DND-41 (cell line): Measurements from ENCODE around the gene CREBZF.

Experiments
- ATAC-seq: fragments of 200-7000 bp; cut with Tn5 transposase; 3 replicates; pipeline ENCODE4 v1.9.1; 2021; ENCODE audit warnings: low read depth; ENCODE audit not compliant: insufficient read depth
- DNase-seq: peaks from one replicate; pipeline ENCODE4 v3.0.0-alpha.2; 2020
- H2AFZ ChIP-seq: 2 replicates; pipeline ENCODE4 v1.6.0; 2012; ENCODE audit warnings: low read depth, low read length
- H3K27ac ChIP-seq: 2 replicates; pipeline ENCODE4 v1.5.1; 2012; ENCODE audit warnings: low read length, inconsistent platforms
- H3K27me3 ChIP-seq: fragments of 200-600 bp; sonication (generic); 2 replicates; pipeline ENCODE4 v1.6.0; 2012; ENCODE audit warnings: low read length, mild to moderate bottlenecking, inconsistent platforms; ENCODE audit not compliant: insufficient read depth, poor library complexity
- H3K36me3 ChIP-seq: 2 replicates; pipeline ENCODE4 v1.5.1; 2012; ENCODE audit warnings: low read length, inconsistent platforms; ENCODE audit not compliant: insufficient read depth
- H3K4me1 ChIP-seq: 2 replicates; pipeline ENCODE4 v1.5.1; 2012; ENCODE audit warnings: mild to moderate bottlenecking, low read length; ENCODE audit not compliant: insufficient read depth
- H3K4me2 ChIP-seq: 2 replicates; pipeline ENCODE4 v1.6.0; 2012; ENCODE audit warnings: mild to moderate bottlenecking, moderate library complexity, low read length, inconsistent platforms; ENCODE audit not compliant: insufficient read depth
- H3K4me3 ChIP-seq, 2 experiments: fragments of 200-600 bp in 1 of 2; shearing (Covaris generic) in 1 of 2; 2 replicates each; pipeline ENCODE4 v1.5.1; 2012 to 2016; ENCODE audit warnings: inconsistent platforms in 2 of 2, low read length in 2 of 2, mild to moderate bottlenecking in 2 of 2, low read depth in 1 of 2, moderate library complexity in 1 of 2
- H3K79me2 ChIP-seq: 2 replicates; pipeline ENCODE4 v1.6.0; 2012; ENCODE audit warnings: low read length, inconsistent platforms; ENCODE audit not compliant: insufficient read depth
- H3K9ac ChIP-seq: 2 replicates; pipeline ENCODE4 v1.6.0; 2012; ENCODE audit warnings: low read depth, mild to moderate bottlenecking, inconsistent platforms, low read length, moderate library complexity
- H3K9me3 ChIP-seq: 2 replicates; pipeline ENCODE4 v1.5.1; 2012; ENCODE audit warnings: low read length, moderate library complexity, mild to moderate bottlenecking, inconsistent platforms; ENCODE audit not compliant: insufficient read depth, severe bottlenecking
- H4K20me1 ChIP-seq: 2 replicates; pipeline ENCODE4 v1.6.0; 2012; ENCODE audit warnings: low read length; ENCODE audit not compliant: insufficient read depth
- CTCF ChIP-seq: IDR thresholded peaks from 2 replicates; pipeline ENCODE4 v1.5.1; 2012; ENCODE audit warnings: borderline replicate concordance, low read length, moderate library complexity, mild to moderate bottlenecking; ENCODE audit not compliant: poor library complexity, severe bottlenecking; ENCODE audit errors: extremely low read depth
- EZH2 ChIP-seq: IDR thresholded peaks from 3 replicates; pipeline ENCODE4 v1.6.1; 2012; ENCODE audit warnings: borderline replicate concordance, low read depth, mild to moderate bottlenecking, moderate library complexity, low read length, inconsistent platforms; ENCODE audit not compliant: severe bottlenecking

The CREBZF gene

GRCh38 chr11:85647078-85647477 lies 17.9 kb downstream of the CREBZF start:
- no peak for ATAC-seq

GRCh38 chr11:85643191-85643614 lies 21.7 kb downstream of the CREBZF start:
- no peak for ATAC-seq
- no peaks in the 10 kb centered on the region for H3K36me3 ChIP-seq
- DNase-seq: no peak

More at GRCh38 chr11:85647078-85647477, 17.9 kb downstream of the CREBZF start:
- H3K9ac ChIP-seq: peak overlapping the region; percentile 58
- no peaks in the 10 kb centered on the region for H3K9me3 ChIP-seq
- H3K79me2 ChIP-seq: peaks cover 33% of the 10 kb centered on the region
- H3K27me3 ChIP-seq: no peaks in the 10 kb centered on the region
- H3K27ac ChIP-seq: peak overlapping the region; percentile 80
- H3K4me3 ChIP-seq: peak overlapping the region; percentile 72 to 83; a peak in 3 of 4 replicates
- peak overlapping the region; percentile 85 for H2AFZ ChIP-seq
- TF ChIP-seq CTCF: no peak
- no peak for TF ChIP-seq EZH2
- no peaks in the 10 kb centered on the region; the same call in 1 of the 2 replicates for H4K20me1 ChIP-seq
- peaks cover 30% of the 10 kb centered on the region for H3K4me1 ChIP-seq
- peak overlapping the region; percentile 65 for H3K4me2 ChIP-seq
- no peak for DNase-seq
- H3K36me3 ChIP-seq: peaks cover 8% of the 10 kb centered on the region; the same call in 1 of the 2 replicates

GRCh38 chr11:85634747-85635146 lies 30.2 kb downstream of the CREBZF start:
- peaks cover 15% of the 10 kb centered on the region for H3K4me1 ChIP-seq
- no peaks in the 10 kb centered on the region for H3K27me3 ChIP-seq
- no peak overlapping the region for H2AFZ ChIP-seq
- peaks cover 40% of the 10 kb centered on the region for H3K36me3 ChIP-seq
- DNase-seq: no peak
- H3K4me3 ChIP-seq: no peak overlapping the region
- H3K79me2 ChIP-seq: peaks cover 32% of the 10 kb centered on the region
- no peaks in the 10 kb centered on the region for H3K9me3 ChIP-seq
- TF ChIP-seq CTCF (no peak), EZH2 (no peak)
- no peaks in the 10 kb centered on the region; the same call in 1 of the 2 replicates for H4K20me1 ChIP-seq
- no peak overlapping the region for H3K9ac ChIP-seq
- no peak overlapping the region for H3K4me2 ChIP-seq
- H3K27ac ChIP-seq: no peak overlapping the region
- no peak for ATAC-seq

More at GRCh38 chr11:85643191-85643614, 21.7 kb downstream of the CREBZF start:
- H3K27me3 ChIP-seq: no peaks in the 10 kb centered on the region
- H3K27ac ChIP-seq: no peak overlapping the region
- H4K20me1 ChIP-seq: no peaks in the 10 kb centered on the region
- H3K4me2 ChIP-seq: no peak overlapping the region
- H3K4me1 ChIP-seq: peaks cover 8% of the 10 kb centered on the region
- no peak overlapping the region for H3K4me3 ChIP-seq
- no peaks in the 10 kb centered on the region for H3K9me3 ChIP-seq
- no peak overlapping the region for H2AFZ ChIP-seq
- no peak for TF ChIP-seq EZH2
- no peak for TF ChIP-seq CTCF
- H3K9ac ChIP-seq: no peak overlapping the region
- peaks cover 4% of the 10 kb centered on the region for H3K79me2 ChIP-seq
